SK-N-SH (cell line): ENCODE measurements around the gene TMEM214. TPM values are rescaled to one million over a fixed set of nuclear protein-coding genes. Genes with fewer than 3 reads are reported as not detected.

Source experiments
- CTCF ChIA-PET: fragments of 300-600, 350-600 bp; formaldehyde crosslinking; extraction: SDS; loops from one replicate; lab custom pipeline; 2021; lab: Yijun Ruan, JAX
- POLR2A ChIA-PET: fragments of 350-600 bp; sonication (Branson Sonifier 250); formaldehyde crosslinking; extraction: SDS; loops from one replicate; lab custom pipeline; 2020; ENCODE audit warnings: antibody characterized with exemption, inconsistent platforms; lab: Yijun Ruan, JAX
- DNase-seq: peaks from one replicate; pipeline ENCODE4 v3.0.0; 2012
- H2AFZ ChIP-seq: fragments of 200-600 bp; sonication (generic); 2 replicates; pipeline ENCODE4 v1.8.1; 2016; ENCODE audit warnings: antibody characterized with exemption, mild to moderate bottlenecking, low read depth
- H3F3A ChIP-seq: fragments of 200-600 bp; sonication (generic); replicated peaks from 2 replicates; pipeline ENCODE3; 2016; ENCODE audit warnings: antibody characterized with exemption, mild to moderate bottlenecking; ENCODE audit not compliant: insufficient read depth
- H3K27ac ChIP-seq, 2 experiments: fragments of 200-500 bp in 1 of 2; fragments of 200-600 bp in 1 of 2; sonication (Bioruptor generic) in 1 of 2; sonication (generic), shearing (Covaris generic) in 1 of 2; 2 replicates each; pipeline versions ENCODE4 v1.5.1 to v1.6.1; 2014 to 2016; ENCODE audit warnings: low read depth in 2 of 2, inconsistent platforms in 1 of 2, low read length in 1 of 2, mild to moderate bottlenecking in 1 of 2, mixed read lengths in 1 of 2
- H3K27me3 ChIP-seq: fragments of 200-600 bp; sonication (generic), shearing (Covaris generic); 2 replicates; pipeline ENCODE4 v1.6.1; 2016; ENCODE audit warnings: mixed run types; ENCODE audit not compliant: insufficient read depth
- H3K36me3 ChIP-seq, 2 experiments: fragments of 200-500 bp in 1 of 2; fragments of 200-600 bp in 1 of 2; sonication (Bioruptor generic) in 1 of 2; sonication (generic) in 1 of 2; replicated peaks in 1 of 2; 2 replicates each; pipeline versions ENCODE3 to v1.5.1; 2014 to 2016; ENCODE audit warnings: low read length in 1 of 2, mild to moderate bottlenecking in 1 of 2; ENCODE audit not compliant: insufficient read depth in 2 of 2, control insufficient read depth in 1 of 2
- H3K4me1 ChIP-seq, 2 experiments: fragments of 200-500 bp in 1 of 2; fragments of 200-600 bp in 1 of 2; sonication (Bioruptor generic) in 1 of 2; sonication (generic), shearing (Covaris generic) in 1 of 2; 2 replicates each; pipeline versions ENCODE4 v1.5.1 to v1.6.1; 2014 to 2016; ENCODE audit warnings: low read depth in 1 of 2, low read length in 1 of 2, mixed run types in 1 of 2; ENCODE audit not compliant: insufficient read depth in 2 of 2, control insufficient read depth in 1 of 2
- H3K4me2 ChIP-seq: fragments of 200-600 bp; sonication (generic), shearing (Covaris generic); 2 replicates; pipeline ENCODE4 v1.6.1; 2017; ENCODE audit warnings: mixed run types
- H3K4me3 ChIP-seq, 2 experiments: fragments of 200-500 bp in 1 of 2; fragments of 200-600 bp in 1 of 2; sonication (Bioruptor generic) in 1 of 2; sonication (generic), shearing (Covaris generic) in 1 of 2; 2 replicates each; pipeline versions ENCODE4 v1.5.1 to v1.8.1; 2014 to 2016; ENCODE audit warnings: low read depth in 2 of 2, inconsistent platforms in 1 of 2, low read length in 1 of 2, mild to moderate bottlenecking in 1 of 2, mixed read lengths in 1 of 2, moderate library complexity in 1 of 2
- H3K79me2 ChIP-seq: fragments of 200-600 bp; sonication (generic); 2 replicates; pipeline ENCODE4 v1.8.1; 2017; ENCODE audit warnings: mild to moderate bottlenecking; ENCODE audit not compliant: insufficient read depth
- H3K9ac ChIP-seq: fragments of 200-600 bp; sonication (generic); 2 replicates; pipeline ENCODE4 v1.6.1; 2017; ENCODE audit warnings: mixed run types
- H3K9me2 ChIP-seq: fragments of 200-600 bp; sonication (generic); 2 replicates; pipeline ENCODE4 v1.6.1; 2017; ENCODE audit warnings: mixed run types
- H3K9me3 ChIP-seq: fragments of 200-600 bp; sonication (generic); 2 replicates; pipeline ENCODE4 v1.6.1; 2017; ENCODE audit warnings: mixed run types, mild to moderate bottlenecking, moderate library complexity
- H4K20me1 ChIP-seq: fragments of 200-600 bp; sonication (generic); 2 replicates; pipeline ENCODE4 v1.6.1; 2017; ENCODE audit warnings: mild to moderate bottlenecking, mixed run types; ENCODE audit not compliant: insufficient read depth
- ELF1 ChIP-seq: IDR thresholded peaks from 2 replicates; pipeline ENCODE4 v1.4.0; 2012
- EP300 ChIP-seq, 2 experiments: IDR thresholded peaks; 2 replicates each; pipeline versions ENCODE4 v1.4.0 to v1.6.1; 2012; ENCODE audit warnings: borderline replicate concordance in 1 of 2, low read depth in 1 of 2, low read length in 1 of 2
- FOXM1 ChIP-seq: IDR thresholded peaks from 2 replicates; pipeline ENCODE4 v1.4.0; 2012; ENCODE audit warnings: low read depth, mild to moderate bottlenecking
- GATA2 ChIP-seq: sonication (generic); formaldehyde crosslinking; IDR thresholded peaks from 2 replicates; pipeline ENCODE4 v1.5.0; 2020; ENCODE audit warnings: mild to moderate bottlenecking, missing genetic modification reagents
- IRF3 ChIP-seq: fragments of 150-350 bp; IDR thresholded peaks from 2 replicates; pipeline ENCODE4 v1.6.1; 2016; ENCODE audit warnings: mild to moderate bottlenecking, low read depth, low read length
- JUND ChIP-seq: IDR thresholded peaks from 2 replicates; pipeline ENCODE4 v1.4.0; 2012
- MAX ChIP-seq: IDR thresholded peaks from 2 replicates; pipeline ENCODE4 v1.4.0; 2012; ENCODE audit warnings: low read depth
- MXI1 ChIP-seq: IDR thresholded peaks from 2 replicates; pipeline ENCODE4 v1.6.1; 2012; ENCODE audit warnings: mild to moderate bottlenecking, low read depth, low read length, improper control_type of control experiment
- NRF1 ChIP-seq: IDR thresholded peaks from 2 replicates; pipeline ENCODE4 v1.6.1; 2012; ENCODE audit warnings: low read depth, mild to moderate bottlenecking, low read length
- PBX3 ChIP-seq: IDR thresholded peaks from 2 replicates; pipeline ENCODE4; 2012
- POLR2AphosphoS5 ChIP-seq: IDR thresholded peaks from 2 replicates; pipeline ENCODE4 v1.6.1; 2012; ENCODE audit warnings: low read depth, low read length
- RAD21 ChIP-seq: IDR thresholded peaks from 2 replicates; pipeline ENCODE4 v1.6.1; 2012; ENCODE audit warnings: mild to moderate bottlenecking, low read length
- SIN3A ChIP-seq: IDR thresholded peaks from 2 replicates; pipeline ENCODE4 v1.6.1; 2012; ENCODE audit warnings: low read depth, mild to moderate bottlenecking, low read length, moderate library complexity, borderline replicate concordance
- SMC3 ChIP-seq: IDR thresholded peaks from 2 replicates; pipeline ENCODE4 v1.6.1; 2012; ENCODE audit warnings: low read depth, low read length, improper control_type of control experiment
- TAF1 ChIP-seq: IDR thresholded peaks from 2 replicates; pipeline ENCODE4 v1.6.1; 2012; ENCODE audit warnings: low read depth, mild to moderate bottlenecking, low read length, moderate library complexity, borderline replicate concordance
- TCF12 ChIP-seq: IDR thresholded peaks from 2 replicates; pipeline ENCODE4 v1.4.0; 2012
- TEAD4 ChIP-seq: IDR thresholded peaks from 2 replicates; pipeline ENCODE4 v1.4.0; 2012; ENCODE audit warnings: mild to moderate bottlenecking, borderline replicate concordance; ENCODE audit not compliant: insufficient read depth
- USF2 ChIP-seq: fragments of 150-350 bp; IDR thresholded peaks from 2 replicates; pipeline ENCODE4 v1.6.1; 2017; ENCODE audit warnings: antibody characterized with exemption, low read length, low read depth, borderline replicate concordance
- YY1 ChIP-seq: IDR thresholded peaks from 2 replicates; pipeline ENCODE4 v1.4.0; 2012; ENCODE audit warnings: low read depth, mild to moderate bottlenecking
- ZBTB33 ChIP-seq: IDR thresholded peaks from 2 replicates; pipeline ENCODE4 v1.4.0; 2012; ENCODE audit warnings: low read depth, borderline replicate concordance
- WGBS: methylation state at CpG from one replicate; pipeline ENCODE4 v1.1.6; 2017; ENCODE audit warnings: low lambda C conversion rate; 5-methylcytosine and 5-hydroxymethylcytosine counted together
- polyA plus RNA-seq, 3 experiments: library from polyadenylated mRNA; depleted of rRNA; stranded (reverse); fragments of >200 nt; gene quantifications; 2 replicates each; pipeline ENCODE4 v1.2.3, GENCODE V29; 2012

The TMEM214 gene
- polyA plus RNA-seq, 1 of the 3 experiments (the other 2 are of a cell fraction): 69.4 TPM

- TF ChIP-seq GATA2: no peak
- no peak for TF ChIP-seq SIN3A
- TF ChIP-seq ELF1: no peak
- TF ChIP-seq, all 33 proteins: peak for 0
Measured at GRCh38 chr2:27053321-27053720, 20.6 kb downstream of the TMEM214 start (continued).

- Histone ChIP-seq H3F3A (peaks cover 32% of the 10 kb centered on the region), H3K27ac (no peak overlapping the region), H3K9ac (no peak overlapping the region), H3K79me2 (no peaks in the 10 kb centered on the region)
- POLR2A ChIA-PET: interaction anchor here (0.7 to 4.8 kb wide), 4 partner anchors 9 to 19 kb away, joined by 3 to 80 read pairs (median 14); partner anchors contain the start of gene OST4
- 89% methylated on average over 8 of the region's 8 CpGs for WGBS
- TF ChIP-seq SMC3 (no peak), TEAD4 (no peak), MXI1 (no peak)
- TF ChIP-seq, all 33 proteins: peak for 0
- Histone ChIP-seq H3K4me1 (peaks cover 10 to 15% of the 10 kb centered on the region in 2 experiments; a peak in 2 of 4 replicates), H3K4me2 (no peak overlapping the region), H3K36me3 (peaks cover 13 to 50% of the 10 kb centered on the region in 2 experiments), H3K9me2 (no peaks in the 10 kb centered on the region), H3K27me3 (no peaks in the 10 kb centered on the region), H2AFZ (no peak overlapping the region), H3K4me3 (no peak overlapping the region), H3K9me3 (no peaks in the 10 kb centered on the region), H4K20me1 (no peaks in the 10 kb centered on the region)
- no peak for DNase-seq
- CTCF ChIA-PET: interaction anchor here (1.3 to 13.5 kb wide), 6 partner anchors 7 to 249 kb away, joined by 5 to 216 read pairs (median 36); partner anchors contain the start of genes EMILIN1, KHK and OST4
Measured at GRCh38 chr2:27053776-27054175, 21.0 kb downstream of the TMEM214 start.

- Histone ChIP-seq H3K4me3 (no peak overlapping the region), H3K9ac (no peak overlapping the region), H3F3A (peaks cover 26% of the 10 kb centered on the region), H3K4me2 (no peak overlapping the region), H3K79me2 (no peaks in the 10 kb centered on the region), H2AFZ (no peak overlapping the region), H3K9me2 (no peaks in the 10 kb centered on the region), H3K9me3 (no peaks in the 10 kb centered on the region), H3K36me3 (peaks cover 13 to 56% of the 10 kb centered on the region in 2 experiments), H4K20me1 (no peaks in the 10 kb centered on the region), H3K27ac (no peak overlapping the region), H3K4me1 (peaks cover 4 to 9% of the 10 kb centered on the region in 2 experiments; a peak in 2 of 4 replicates), H3K27me3 (no peaks in the 10 kb centered on the region)
- no peak for DNase-seq
- ChIA-PET CTCF (interaction anchor here (0.9 to 13.5 kb wide), 4 partner anchors 15 to 98 kb away, joined by 3 to 216 read pairs (median 55); partner anchors contain the start of genes EMILIN1, KHK and OST4), POLR2A (interaction anchor here (0.7 to 3.3 kb wide), 4 partner anchors 10 to 42 kb away, joined by 3 to 17 read pairs (median 8); partner anchors contain the start of gene OST4)
- WGBS: 97% methylated on average over 11 of the region's 11 CpGs
- no peak for TF ChIP-seq SMC3
- TF ChIP-seq NRF1: no peak
- TF ChIP-seq FOXM1: no peak
- no peak for TF ChIP-seq POLR2AphosphoS5
- TF ChIP-seq TAF1: no peak
- no peak for TF ChIP-seq ELF1
- no peak for TF ChIP-seq MAX
- no peak for TF ChIP-seq GATA2
- TF ChIP-seq PBX3: no peak
- no peak for TF ChIP-seq USF2
- TF ChIP-seq MXI1: no peak
- no peak for TF ChIP-seq IRF3
- no peak for TF ChIP-seq ZBTB33
- no peak for TF ChIP-seq TEAD4
- TF ChIP-seq JUND: no peak
- no peak for TF ChIP-seq RAD21
- TF ChIP-seq SIN3A: no peak
- no peak for TF ChIP-seq EP300 (IDR thresholded peaks at IDR 0.05; ENCODE audit: borderline replicate concordance in 1 of 2, low read depth in 1 of 2, low read length in 1 of 2)
- no peak for TF ChIP-seq YY1
- no peak for TF ChIP-seq TCF12
- TF ChIP-seq, all 33 proteins: peak for 0
Measured at GRCh38 chr2:27054721-27055120, 22.0 kb downstream of the TMEM214 start.
